ENCODE results near the gene HLA-DPB1.
"Not testable (repeated sequence)": the region's sequence is repeated elsewhere in the genome, so short reads cannot be mapped to it uniquely, and the experiment has no call there.

HLA-DPB1 gene

GRCh38 chr6:33061987-33062386, 13.8 kb upstream of the HLA-DPB1 start:
- TF ChIP-seq, protein P1, sequence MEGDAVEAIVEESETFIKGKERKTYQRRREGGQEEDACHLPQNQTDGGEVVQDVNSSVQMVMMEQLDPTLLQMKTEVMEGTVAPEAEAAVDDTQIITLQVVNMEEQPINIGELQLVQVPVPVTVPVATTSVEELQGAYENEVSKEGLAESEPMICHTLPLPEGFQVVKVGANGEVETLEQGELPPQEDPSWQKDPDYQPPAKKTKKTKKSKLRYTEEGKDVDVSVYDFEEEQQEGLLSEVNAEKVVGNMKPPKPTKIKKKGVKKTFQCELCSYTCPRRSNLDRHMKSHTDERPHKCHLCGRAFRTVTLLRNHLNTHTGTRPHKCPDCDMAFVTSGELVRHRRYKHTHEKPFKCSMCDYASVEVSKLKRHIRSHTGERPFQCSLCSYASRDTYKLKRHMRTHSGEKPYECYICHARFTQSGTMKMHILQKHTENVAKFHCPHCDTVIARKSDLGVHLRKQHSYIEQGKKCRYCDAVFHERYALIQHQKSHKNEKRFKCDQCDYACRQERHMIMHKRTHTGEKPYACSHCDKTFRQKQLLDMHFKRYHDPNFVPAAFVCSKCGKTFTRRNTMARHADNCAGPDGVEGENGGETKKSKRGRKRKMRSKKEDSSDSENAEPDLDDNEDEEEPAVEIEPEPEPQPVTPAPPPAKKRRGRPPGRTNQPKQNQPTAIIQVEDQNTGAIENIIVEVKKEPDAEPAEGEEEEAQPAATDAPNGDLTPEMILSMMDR (IDR thresholded peaks at IDR 0.05; ENCODE audit: borderline replicate concordance, insufficient read depth, low read depth, low read length): no peak
- H3K4me3 ChIP-seq (ENCODE audit: low read depth, low read length): no peak overlapping the region

GRCh38 chr6:33063435-33063834, 12.4 kb upstream of the HLA-DPB1 start:
- not testable (repeated sequence) for H3K4me3 ChIP-seq (ENCODE audit: low read depth, low read length)

DNA sequence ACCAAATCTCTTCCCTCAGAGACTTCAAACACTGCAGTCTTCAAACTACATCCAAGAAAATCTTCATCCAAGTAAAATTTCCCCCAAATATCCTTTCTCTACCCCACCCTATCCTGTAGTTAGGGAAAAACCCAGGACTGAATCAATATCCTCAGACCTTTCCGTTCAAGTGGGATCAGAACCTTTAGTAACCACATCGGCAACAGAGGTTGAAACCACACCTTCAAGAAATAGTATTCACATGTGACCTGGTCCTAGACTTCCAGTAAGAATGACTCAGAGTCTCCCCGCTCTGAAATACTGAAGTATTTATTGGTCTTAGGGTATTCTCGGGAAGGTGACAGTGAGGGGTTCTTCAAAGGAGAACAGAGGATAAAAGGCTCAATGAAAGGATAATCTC, 11.1 kb upstream of the HLA-DPB1 start:
- H3K4me3 ChIP-seq (ENCODE audit: low read depth, low read length): no peak overlapping the region

DNA sequence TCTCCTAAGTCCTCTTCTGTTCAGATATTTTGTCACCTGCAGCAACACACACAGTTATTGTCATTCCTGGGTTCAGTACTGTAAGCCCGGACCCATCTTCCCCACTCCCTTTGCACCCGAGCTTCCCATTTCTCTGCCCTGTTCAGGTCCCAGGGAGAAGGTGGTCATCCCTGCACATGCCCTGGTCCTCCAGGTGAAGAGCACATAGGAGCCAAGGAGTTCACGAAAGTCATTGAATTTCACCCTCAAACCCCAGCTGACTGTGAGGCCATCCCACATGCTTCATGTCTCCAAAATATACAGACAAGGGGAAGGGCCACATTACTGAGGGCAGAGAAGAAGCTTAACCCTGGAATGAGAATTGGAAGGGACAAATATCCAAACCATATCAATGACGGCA, 10.5 kb upstream of the HLA-DPB1 start:
- TF ChIP-seq, protein P1 (IDR thresholded peaks at IDR 0.05; ENCODE audit: borderline replicate concordance, insufficient read depth, low read depth, low read length): no peak
- H3K4me3 ChIP-seq (ENCODE audit: low read depth, low read length): no peak overlapping the region

More for the DNA sequence above, 11.1 kb upstream of the HLA-DPB1 start:
- TF ChIP-seq, protein P1 (IDR thresholded peaks at IDR 0.05; ENCODE audit: borderline replicate concordance, insufficient read depth, low read depth, low read length): no peak

DNA sequence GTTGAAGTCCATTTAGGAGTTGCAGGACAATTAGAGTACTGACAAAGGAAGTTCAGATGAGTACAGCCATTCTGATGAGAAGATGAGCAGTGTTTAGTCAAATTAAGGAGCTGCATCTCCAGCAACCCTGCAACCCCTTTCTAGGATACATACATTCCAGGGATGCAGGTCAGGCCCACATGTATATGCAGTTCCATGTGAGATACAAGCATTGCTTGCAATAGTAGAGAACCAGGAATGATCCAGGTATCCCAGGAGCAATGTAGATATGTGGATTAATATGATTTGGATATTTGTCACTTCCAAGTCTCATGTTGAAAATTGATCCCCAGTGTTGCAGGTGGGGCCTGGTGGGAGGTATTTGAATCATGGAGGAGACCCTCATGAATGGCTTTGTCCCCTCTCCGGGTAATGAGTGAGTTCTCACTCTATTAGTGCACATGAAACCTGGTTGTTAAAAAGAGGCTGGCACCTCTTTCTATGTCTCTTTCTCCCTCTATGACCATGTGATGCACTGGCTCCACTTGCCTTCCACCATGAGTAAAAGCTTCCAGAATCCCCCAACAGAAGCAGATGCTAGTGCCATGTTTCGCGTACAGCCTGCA, 8.8 kb upstream of the HLA-DPB1 start:
- no peak overlapping the region for H3K4me3 ChIP-seq (ENCODE audit: low read depth, low read length)
- TF ChIP-seq, protein P1 (IDR thresholded peaks at IDR 0.05; ENCODE audit: borderline replicate concordance, insufficient read depth, low read depth, low read length): no peak

GRCh38 chr6:33069021-33069738, 6.6 kb upstream of the HLA-DPB1 start:
- TF ChIP-seq, protein P1 (IDR thresholded peaks at IDR 0.05; ENCODE audit: borderline replicate concordance, insufficient read depth, low read depth, low read length): no peak
- no peak overlapping the region for H3K4me3 ChIP-seq (ENCODE audit: low read depth, low read length)

GRCh38 chr6:33070909-33071308, 4.9 kb upstream of the HLA-DPB1 start:
- TF ChIP-seq, protein P1 (IDR thresholded peaks at IDR 0.05; ENCODE audit: borderline replicate concordance, insufficient read depth, low read depth, low read length): no peak
- peak overlapping the region; percentile 79 for H3K4me3 ChIP-seq (ENCODE audit: low read depth, low read length)

Data from GM12875 (cell line).